ENCODE data around the gene MCC. TPM values are rescaled to one million over a fixed set of nuclear protein-coding genes. Genes with fewer than 3 reads are reported as not detected.

MCC gene
- total RNA-seq, 3 donors from 2014 or later (not counting 1 experiment from before 2014, with no cell fraction given), result 0.68 to 1.8 (median 1.4) TPM

- no peak for DNase-seq
- Mint-ChIP-seq H3K36me3 (no peaks in the 10 kb centered on the region), H3K4me3 (no peak overlapping the region), H3K9me3 (peaks cover 0 to 2% of the 10 kb centered on the region in 2 donors), H3K4me1 (no peaks in the 10 kb centered on the region), H3K27me3 (ENCODE audit: low read depth in 2 of 2) (peaks cover 35 to 66% of the 10 kb centered on the region in 2 donors), H3K27ac (no peak overlapping the region)
- WGBS (ENCODE audit: insufficient coverage), result 73% methylated on average over 4 of the region's 5 CpGs
- intact Hi-C loops (cut with micrococcal nuclease), result no loop called here
- H3K4me3 ChIP-seq (ENCODE audit: low read length), result no peak overlapping the region
- no peaks in the 10 kb centered on the region for H3K9me3 ChIP-seq (ENCODE audit: control insufficient read depth, insufficient read depth, low read length)
- peaks cover 3% of the 10 kb centered on the region for H3K27me3 ChIP-seq (ENCODE audit: control insufficient read depth, insufficient read depth, low read length)
- no peak overlapping the region for H3K27ac ChIP-seq (ENCODE audit: low read length)
- TF ChIP-seq, protein P1, sequence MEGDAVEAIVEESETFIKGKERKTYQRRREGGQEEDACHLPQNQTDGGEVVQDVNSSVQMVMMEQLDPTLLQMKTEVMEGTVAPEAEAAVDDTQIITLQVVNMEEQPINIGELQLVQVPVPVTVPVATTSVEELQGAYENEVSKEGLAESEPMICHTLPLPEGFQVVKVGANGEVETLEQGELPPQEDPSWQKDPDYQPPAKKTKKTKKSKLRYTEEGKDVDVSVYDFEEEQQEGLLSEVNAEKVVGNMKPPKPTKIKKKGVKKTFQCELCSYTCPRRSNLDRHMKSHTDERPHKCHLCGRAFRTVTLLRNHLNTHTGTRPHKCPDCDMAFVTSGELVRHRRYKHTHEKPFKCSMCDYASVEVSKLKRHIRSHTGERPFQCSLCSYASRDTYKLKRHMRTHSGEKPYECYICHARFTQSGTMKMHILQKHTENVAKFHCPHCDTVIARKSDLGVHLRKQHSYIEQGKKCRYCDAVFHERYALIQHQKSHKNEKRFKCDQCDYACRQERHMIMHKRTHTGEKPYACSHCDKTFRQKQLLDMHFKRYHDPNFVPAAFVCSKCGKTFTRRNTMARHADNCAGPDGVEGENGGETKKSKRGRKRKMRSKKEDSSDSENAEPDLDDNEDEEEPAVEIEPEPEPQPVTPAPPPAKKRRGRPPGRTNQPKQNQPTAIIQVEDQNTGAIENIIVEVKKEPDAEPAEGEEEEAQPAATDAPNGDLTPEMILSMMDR (IDR thresholded peaks at IDR 0.05), result no peak
- H3K4me1 ChIP-seq (ENCODE audit: control insufficient read depth, insufficient read depth, low read length), result no peaks in the 10 kb centered on the region
- no peak for ATAC-seq
- H3K36me3 ChIP-seq (ENCODE audit: control insufficient read depth, insufficient read depth, low read length), result no peaks in the 10 kb centered on the region
These were observed 143.0 kb downstream of the MCC start for GRCh38 chr5:113344973-113345940.

GRCh38 chr5:113343343-113343742 lies 144.9 kb downstream of the MCC start:
- no peaks in the 10 kb centered on the region for H3K4me1 ChIP-seq (ENCODE audit: control insufficient read depth, insufficient read depth, low read length)
- Mint-ChIP-seq H3K36me3 (no peaks in the 10 kb centered on the region), H3K4me1 (no peaks in the 10 kb centered on the region), H3K4me3 (no peak overlapping the region), H3K27me3 (ENCODE audit: low read depth in 2 of 2) (peaks cover 25 to 57% of the 10 kb centered on the region in 2 donors), H3K9me3 (peaks cover 0 to under 1% of the 10 kb centered on the region in 2 donors), H3K27ac (no peak overlapping the region)
- H3K4me3 ChIP-seq (ENCODE audit: low read length), result no peak overlapping the region
- no peaks in the 10 kb centered on the region for H3K36me3 ChIP-seq (ENCODE audit: control insufficient read depth, insufficient read depth, low read length)
- ATAC-seq, result no peak
- H3K9me3 ChIP-seq (ENCODE audit: control insufficient read depth, insufficient read depth, low read length), result no peaks in the 10 kb centered on the region
- peaks cover 3% of the 10 kb centered on the region for H3K27me3 ChIP-seq (ENCODE audit: control insufficient read depth, insufficient read depth, low read length)
- WGBS (ENCODE audit: insufficient coverage), result 100% methylated on average over 2 of the region's 3 CpGs
- intact Hi-C loops (cut with micrococcal nuclease), result no loop called here
- no peak for DNase-seq
- TF ChIP-seq, protein P1 (IDR thresholded peaks at IDR 0.05), result no peak
- no peak overlapping the region for H3K27ac ChIP-seq (ENCODE audit: low read length)

GRCh38 chr5:113340537-113340936 lies 147.7 kb downstream of the MCC start:
- no peaks in the 10 kb centered on the region for H3K9me3 Mint-ChIP-seq
- no peak overlapping the region for H3K4me3 Mint-ChIP-seq
- no peaks in the 10 kb centered on the region for H3K9me3 ChIP-seq (ENCODE audit: control insufficient read depth, insufficient read depth, low read length)
- peaks cover 7 to 46% of the 10 kb centered on the region in 2 donors for H3K27me3 Mint-ChIP-seq (ENCODE audit: low read depth in 2 of 2)
- 62% methylated on average over 7 of the region's 7 CpGs for WGBS (ENCODE audit: insufficient coverage)
- H3K36me3 Mint-ChIP-seq, result no peaks in the 10 kb centered on the region
- intact Hi-C loops (cut with micrococcal nuclease), result no loop called here
- H3K4me1 ChIP-seq (ENCODE audit: control insufficient read depth, insufficient read depth, low read length), result no peaks in the 10 kb centered on the region
- H3K27ac Mint-ChIP-seq, result no peak overlapping the region
- no peaks in the 10 kb centered on the region for H3K4me1 Mint-ChIP-seq
- no peaks in the 10 kb centered on the region for H3K36me3 ChIP-seq (ENCODE audit: control insufficient read depth, insufficient read depth, low read length)
- ATAC-seq (no peak), DNase-seq (no peak)
- no peak overlapping the region for H3K4me3 ChIP-seq (ENCODE audit: low read length)
- H3K27ac ChIP-seq (ENCODE audit: low read length), result no peak overlapping the region
- TF ChIP-seq, protein P1 (IDR thresholded peaks at IDR 0.05), result no peak
- H3K27me3 ChIP-seq (ENCODE audit: control insufficient read depth, insufficient read depth, low read length), result no peaks in the 10 kb centered on the region

Measured in natural killer cell (primary cell).